ENCODE measurements around the gene RBPJ.

The RBPJ gene

DNA sequence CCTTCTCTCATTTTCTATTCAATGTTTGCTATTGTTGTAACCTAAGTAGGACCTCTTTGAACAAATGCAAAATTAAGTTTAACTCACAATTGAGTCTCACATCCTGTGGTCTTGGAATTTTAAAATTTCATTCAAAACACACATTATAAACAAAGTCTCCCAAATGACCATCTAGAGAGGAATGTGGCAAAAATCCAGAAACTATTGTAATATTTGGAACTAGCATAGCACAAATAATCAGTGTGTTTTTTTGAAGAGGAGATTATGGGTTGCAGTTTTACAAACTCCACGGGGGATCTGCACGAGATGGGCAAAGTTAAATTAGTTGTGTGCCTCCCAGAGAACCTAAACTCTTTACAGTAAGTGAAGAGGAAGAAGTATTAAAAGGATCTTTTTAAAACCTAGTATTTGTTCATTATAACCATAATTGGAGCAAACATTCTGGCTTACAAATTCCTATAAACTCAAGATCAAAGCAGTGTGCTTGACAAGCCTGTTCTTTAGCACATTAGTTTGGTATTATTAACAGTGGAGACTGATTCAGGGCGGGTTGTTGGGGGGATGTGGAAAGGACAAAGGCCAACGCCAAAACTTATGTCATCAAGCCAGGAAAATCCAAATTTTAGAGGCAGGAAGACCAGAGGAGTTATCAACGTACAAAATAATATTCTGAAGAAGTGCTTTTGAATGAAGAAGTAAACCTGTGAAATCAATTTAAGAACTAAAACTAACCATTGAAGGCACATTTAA lies 22.4 kb upstream of the RBPJ start:
- TF ChIP-seq CTCF (IDR thresholded peaks at IDR 0.05; ENCODE audit: unreplicated experiment in 3 of 3): no peak
- no peak overlapping the region for H3K27ac Mint-ChIP-seq
- no peaks in the 10 kb centered on the region for H3K36me3 Mint-ChIP-seq (ENCODE audit: low read depth)
- H3K4me1 Mint-ChIP-seq: peaks cover 32% of the 10 kb centered on the region
- H3K9me3 Mint-ChIP-seq: no peaks in the 10 kb centered on the region
- no peaks in the 10 kb centered on the region for H3K27me3 Mint-ChIP-seq (ENCODE audit: low read depth)
- H3K4me3 Mint-ChIP-seq: no peak overlapping the region

DNA sequence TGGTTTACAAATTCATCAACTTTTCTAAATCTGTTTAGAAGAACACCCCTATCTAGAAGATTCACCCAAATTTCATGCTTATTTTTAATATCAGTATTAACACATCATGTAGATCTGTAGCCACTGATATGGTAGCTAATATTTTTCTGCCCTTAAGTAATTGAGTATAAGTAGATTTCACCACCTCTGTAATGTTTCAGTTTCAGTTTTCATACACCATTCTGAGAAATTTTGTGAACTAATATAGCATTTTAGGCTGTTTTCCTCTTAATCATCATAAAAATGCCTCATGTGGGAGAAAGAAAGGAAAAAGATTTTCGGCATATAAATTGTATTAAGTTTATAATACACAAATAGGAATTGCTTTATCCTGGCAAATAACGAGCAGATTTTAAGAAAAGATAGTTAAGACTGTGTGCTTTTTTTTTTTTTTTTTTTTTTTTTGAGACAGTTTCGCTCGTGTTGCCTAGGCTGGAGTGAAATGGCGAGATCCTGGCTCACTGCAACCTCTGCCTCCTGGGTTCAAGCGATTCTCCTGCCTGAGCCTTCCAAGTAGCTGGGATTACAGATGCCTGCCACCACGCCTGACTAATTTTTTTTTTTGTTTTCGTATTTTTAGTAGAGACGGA lies 21.4 kb upstream of the RBPJ start:
- H3K36me3 Mint-ChIP-seq (ENCODE audit: low read depth): no peaks in the 10 kb centered on the region

GRCh38 chr4:26300314-26301307 lies 20.2 kb upstream of the RBPJ start:
- H3K36me3 Mint-ChIP-seq (ENCODE audit: low read depth): no peaks in the 10 kb centered on the region
- no peak overlapping the region for H3K4me3 Mint-ChIP-seq
- H3K9me3 Mint-ChIP-seq: no peaks in the 10 kb centered on the region
- no peaks in the 10 kb centered on the region for H3K27me3 Mint-ChIP-seq (ENCODE audit: low read depth)
- H3K4me1 Mint-ChIP-seq: peaks cover 28% of the 10 kb centered on the region
- no peak overlapping the region for H3K27ac Mint-ChIP-seq
- TF ChIP-seq CTCF (IDR thresholded peaks at IDR 0.05; ENCODE audit: unreplicated experiment in 3 of 3): no peak

More for the DNA sequence above, 21.4 kb upstream of the RBPJ start:
- no peaks in the 10 kb centered on the region for H3K27me3 Mint-ChIP-seq (ENCODE audit: low read depth)
- no peak overlapping the region for H3K27ac Mint-ChIP-seq
- H3K4me1 Mint-ChIP-seq: peaks cover 32% of the 10 kb centered on the region
- no peaks in the 10 kb centered on the region for H3K9me3 Mint-ChIP-seq
- no peak overlapping the region for H3K4me3 Mint-ChIP-seq
- TF ChIP-seq CTCF (IDR thresholded peaks at IDR 0.05; ENCODE audit: unreplicated experiment in 3 of 3): no peak

- no peaks in the 10 kb centered on the region for H3K27me3 Mint-ChIP-seq (ENCODE audit: low read depth)
- H3K4me1 Mint-ChIP-seq: peaks cover 21% of the 10 kb centered on the region
- peak overlapping the region in 1 of 3 experiments; percentile 17 for H3K4me3 Mint-ChIP-seq
- H3K9me3 Mint-ChIP-seq: no peaks in the 10 kb centered on the region
- no peak overlapping the region for H3K27ac Mint-ChIP-seq
- no peak for TF ChIP-seq CTCF (IDR thresholded peaks at IDR 0.05; ENCODE audit: unreplicated experiment in 3 of 3)
- no peaks in the 10 kb centered on the region for H3K36me3 Mint-ChIP-seq (ENCODE audit: low read depth)
Measured at GRCh38 chr4:26302031-26302899, 18.5 kb upstream of the RBPJ start.

DNA sequence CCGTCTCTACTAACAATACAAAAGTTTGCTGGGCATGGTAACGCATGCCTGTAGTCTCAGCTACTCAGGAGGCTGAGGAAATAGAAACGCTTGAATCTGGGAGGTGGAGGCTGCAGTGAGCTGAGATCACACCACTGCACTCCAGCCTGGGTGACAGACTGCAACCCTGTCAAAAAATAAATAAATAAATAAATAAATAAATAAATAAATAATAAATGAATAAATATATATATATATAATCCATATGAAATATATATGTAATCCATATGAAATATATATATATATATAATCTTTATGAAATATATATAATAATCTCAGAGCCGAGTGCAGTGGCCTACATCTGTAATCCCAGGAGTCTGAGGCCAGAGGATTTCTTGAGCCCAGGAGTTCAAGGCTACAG lies 17.8 kb upstream of the RBPJ start:
- no peak for TF ChIP-seq CTCF (IDR thresholded peaks at IDR 0.05; ENCODE audit: unreplicated experiment in 3 of 3)
- Mint-ChIP-seq H3K4me3 (no peak overlapping the region), H3K27ac (no peak overlapping the region), H3K36me3 (ENCODE audit: low read depth) (no peaks in the 10 kb centered on the region), H3K27me3 (ENCODE audit: low read depth) (no peaks in the 10 kb centered on the region), H3K9me3 (no peaks in the 10 kb centered on the region), H3K4me1 (peaks cover 20% of the 10 kb centered on the region)

All from nephron (organoid).